Nephron (organoid): ENCODE data around the gene CARD11.

ENCODE experiments used
- H3K27ac Mint-ChIP-seq, 3 experiments: 2 replicates each; pipeline ENCODE4 v1.8.0; 2020; ENCODE audit warnings: mixed read lengths in 3 of 3, mild to moderate bottlenecking in 2 of 3, moderate library complexity in 1 of 3
- H3K27me3 Mint-ChIP-seq: 2 replicates; pipeline ENCODE4 v1.8.0; 2021; ENCODE audit warnings: low read depth, mild to moderate bottlenecking, moderate library complexity, mixed read lengths
- H3K36me3 Mint-ChIP-seq: 2 replicates; pipeline ENCODE4 v1.8.0; 2020; ENCODE audit warnings: low read depth, mixed read lengths
- H3K4me1 Mint-ChIP-seq: 2 replicates; pipeline ENCODE4 v1.8.0; 2020; ENCODE audit warnings: mixed read lengths
- H3K4me3 Mint-ChIP-seq, 3 experiments: 2 replicates each; pipeline ENCODE4 v1.8.0; 2020; ENCODE audit warnings: mild to moderate bottlenecking in 3 of 3, mixed read lengths in 3 of 3, moderate library complexity in 2 of 3
- H3K9me3 Mint-ChIP-seq: 2 replicates; pipeline ENCODE4 v1.8.0; 2020; ENCODE audit warnings: mixed read lengths
- TF ChIP-seq, protein P1 (sequence below), 3 experiments: fragments of 200-600 bp; sonication (generic); IDR thresholded peaks; one replicate each; pipeline ENCODE4 v1.5.0; 2021; ENCODE audit warnings: antibody characterized with exemption in 3 of 3; ENCODE audit not compliant: unreplicated experiment in 3 of 3

The CARD11 gene

DNA sequence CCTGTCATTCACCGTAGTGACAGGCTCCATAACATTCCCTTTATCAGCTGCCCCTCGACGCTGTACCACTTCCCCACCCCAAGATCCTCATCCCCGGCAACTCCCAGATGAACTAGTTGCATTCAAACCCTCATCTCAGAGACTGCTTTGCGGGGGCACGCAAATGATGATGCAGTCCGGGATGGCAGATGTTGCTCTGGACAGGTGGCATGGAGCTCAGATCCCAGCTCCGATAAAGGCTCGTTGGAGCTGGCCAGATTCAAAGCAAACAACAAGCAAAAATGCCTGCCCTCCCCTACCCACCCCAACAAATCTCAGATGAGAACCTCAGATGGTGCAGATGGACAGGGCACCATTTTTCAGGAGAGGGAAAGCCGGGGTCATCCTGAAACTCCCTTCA, 46.7 kb downstream of the CARD11 start:
- no peaks in the 10 kb centered on the region for H3K36me3 Mint-ChIP-seq
- peaks cover 16% of the 10 kb centered on the region for H3K27me3 Mint-ChIP-seq
- H3K9me3 Mint-ChIP-seq, result peaks cover 15% of the 10 kb centered on the region
- no peak overlapping the region for H3K4me3 Mint-ChIP-seq
- H3K4me1 Mint-ChIP-seq, result no peaks in the 10 kb centered on the region
- H3K27ac Mint-ChIP-seq, result no peak overlapping the region
- TF ChIP-seq, protein P1, sequence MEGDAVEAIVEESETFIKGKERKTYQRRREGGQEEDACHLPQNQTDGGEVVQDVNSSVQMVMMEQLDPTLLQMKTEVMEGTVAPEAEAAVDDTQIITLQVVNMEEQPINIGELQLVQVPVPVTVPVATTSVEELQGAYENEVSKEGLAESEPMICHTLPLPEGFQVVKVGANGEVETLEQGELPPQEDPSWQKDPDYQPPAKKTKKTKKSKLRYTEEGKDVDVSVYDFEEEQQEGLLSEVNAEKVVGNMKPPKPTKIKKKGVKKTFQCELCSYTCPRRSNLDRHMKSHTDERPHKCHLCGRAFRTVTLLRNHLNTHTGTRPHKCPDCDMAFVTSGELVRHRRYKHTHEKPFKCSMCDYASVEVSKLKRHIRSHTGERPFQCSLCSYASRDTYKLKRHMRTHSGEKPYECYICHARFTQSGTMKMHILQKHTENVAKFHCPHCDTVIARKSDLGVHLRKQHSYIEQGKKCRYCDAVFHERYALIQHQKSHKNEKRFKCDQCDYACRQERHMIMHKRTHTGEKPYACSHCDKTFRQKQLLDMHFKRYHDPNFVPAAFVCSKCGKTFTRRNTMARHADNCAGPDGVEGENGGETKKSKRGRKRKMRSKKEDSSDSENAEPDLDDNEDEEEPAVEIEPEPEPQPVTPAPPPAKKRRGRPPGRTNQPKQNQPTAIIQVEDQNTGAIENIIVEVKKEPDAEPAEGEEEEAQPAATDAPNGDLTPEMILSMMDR (IDR thresholded peaks at IDR 0.05; ENCODE audit: unreplicated experiment in 3 of 3), result no peak

DNA sequence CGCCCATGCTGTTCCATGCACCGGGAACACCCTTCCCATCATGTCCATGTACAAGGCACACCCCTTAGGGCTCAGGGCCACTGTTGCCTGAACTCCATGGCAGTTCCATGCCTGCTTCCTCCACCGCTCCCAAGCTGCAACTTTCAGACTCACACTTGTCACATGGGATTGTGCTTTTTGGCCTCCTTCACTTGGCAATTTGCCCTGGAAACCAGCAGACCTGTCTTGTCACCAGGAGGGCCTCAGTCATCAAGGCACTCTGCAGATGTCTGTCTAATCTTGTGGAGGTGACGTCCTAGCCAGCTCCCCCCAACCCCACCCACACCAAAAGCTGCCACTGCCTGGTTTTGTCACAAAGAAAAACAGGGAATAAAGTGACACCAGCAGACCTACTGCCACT, 47.5 kb downstream of the CARD11 start:
- H3K27me3 Mint-ChIP-seq, result peaks cover 13% of the 10 kb centered on the region
- no peaks in the 10 kb centered on the region for H3K4me1 Mint-ChIP-seq
- no peak overlapping the region for H3K27ac Mint-ChIP-seq
- TF ChIP-seq, protein P1 (IDR thresholded peaks at IDR 0.05; ENCODE audit: unreplicated experiment in 3 of 3), result no peak
- H3K9me3 Mint-ChIP-seq, result peaks cover 20% of the 10 kb centered on the region
- no peak overlapping the region for H3K4me3 Mint-ChIP-seq
- no peaks in the 10 kb centered on the region for H3K36me3 Mint-ChIP-seq

DNA sequence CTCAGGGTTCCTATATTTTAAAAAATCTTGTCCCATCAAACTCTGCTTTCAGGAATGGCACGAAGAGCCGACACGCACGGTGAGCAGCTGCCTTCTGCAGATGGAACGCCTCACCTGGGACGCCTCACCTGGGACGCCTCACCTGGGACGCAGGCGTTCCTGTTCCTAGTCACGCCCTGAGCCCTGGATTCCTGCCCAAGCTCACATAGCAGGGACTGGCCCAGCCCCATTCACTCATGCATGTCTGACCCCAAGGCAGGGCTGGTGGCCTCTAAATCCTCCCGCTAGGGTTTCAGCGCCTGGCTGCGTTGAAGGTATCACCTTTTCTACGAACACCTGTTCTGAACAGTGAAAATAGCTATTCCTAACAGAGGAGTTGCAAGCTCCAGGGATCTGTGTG, 49.8 kb downstream of the CARD11 start:
- H3K27me3 Mint-ChIP-seq, result peaks cover 10% of the 10 kb centered on the region
- H3K27ac Mint-ChIP-seq, result no peak overlapping the region
- TF ChIP-seq, protein P1 (IDR thresholded peaks at IDR 0.05; ENCODE audit: unreplicated experiment in 3 of 3), result no peak
- peaks cover 32% of the 10 kb centered on the region for H3K9me3 Mint-ChIP-seq
- H3K4me1 Mint-ChIP-seq, result no peaks in the 10 kb centered on the region
- no peaks in the 10 kb centered on the region for H3K36me3 Mint-ChIP-seq
- no peak overlapping the region for H3K4me3 Mint-ChIP-seq

DNA sequence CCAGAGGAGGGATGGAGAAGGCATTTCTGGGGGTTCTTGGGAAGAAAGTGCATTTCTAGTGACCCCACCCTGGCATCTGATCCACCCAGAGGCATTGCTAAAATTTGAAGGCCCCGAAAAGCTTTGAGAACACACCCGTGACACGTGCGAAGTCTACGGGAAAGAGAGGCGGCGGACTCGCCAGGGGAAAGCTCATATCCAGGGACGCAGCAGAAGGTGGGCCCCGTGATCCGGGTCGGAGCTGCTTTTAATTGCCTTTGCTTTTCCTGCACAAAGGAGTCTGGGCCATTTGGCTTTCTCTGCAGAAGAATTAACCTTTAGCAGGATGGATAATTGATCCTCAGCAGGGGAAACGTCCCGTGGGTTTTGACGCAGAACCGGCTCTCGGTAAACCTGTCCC, 50.3 kb downstream of the CARD11 start:
- Mint-ChIP-seq H3K36me3 (no peaks in the 10 kb centered on the region), H3K4me3 (no peak overlapping the region), H3K9me3 (peaks cover 35% of the 10 kb centered on the region), H3K27ac (no peak overlapping the region), H3K4me1 (no peaks in the 10 kb centered on the region), H3K27me3 (peaks cover 10% of the 10 kb centered on the region)
- TF ChIP-seq, protein P1 (IDR thresholded peaks at IDR 0.05; ENCODE audit: unreplicated experiment in 3 of 3), result no peak

DNA sequence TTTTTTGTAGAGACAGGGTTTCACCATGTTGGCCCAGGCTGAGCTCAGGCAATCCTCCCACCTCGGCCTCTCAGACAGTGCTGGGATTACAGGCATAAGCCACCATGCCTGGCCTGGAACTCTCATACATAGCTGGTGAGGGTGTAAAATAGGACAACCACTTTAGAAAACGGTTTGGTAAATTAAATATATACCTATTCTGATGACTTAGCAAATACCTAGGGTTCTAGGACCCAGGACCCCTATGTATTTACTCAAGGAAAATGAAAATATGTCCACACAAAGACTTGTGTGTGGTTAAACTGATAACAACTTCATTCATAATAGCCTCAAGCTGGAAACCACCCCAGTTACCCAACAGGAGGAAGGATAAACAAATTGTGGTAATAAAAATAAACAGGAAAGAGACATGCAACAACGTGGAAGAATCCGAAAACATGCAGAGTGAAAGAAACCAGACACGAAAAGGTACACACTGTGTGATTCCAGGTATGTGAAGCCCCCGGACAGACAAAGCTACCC, 52.7 kb downstream of the CARD11 start:
- Mint-ChIP-seq H3K36me3 (peaks cover 4% of the 10 kb centered on the region), H3K4me3 (no peak overlapping the region), H3K4me1 (no peaks in the 10 kb centered on the region), H3K9me3 (peaks cover 43% of the 10 kb centered on the region), H3K27me3 (peaks cover 10% of the 10 kb centered on the region), H3K27ac (no peak overlapping the region)
- TF ChIP-seq, protein P1 (IDR thresholded peaks at IDR 0.05; ENCODE audit: unreplicated experiment in 3 of 3), result no peak

DNA sequence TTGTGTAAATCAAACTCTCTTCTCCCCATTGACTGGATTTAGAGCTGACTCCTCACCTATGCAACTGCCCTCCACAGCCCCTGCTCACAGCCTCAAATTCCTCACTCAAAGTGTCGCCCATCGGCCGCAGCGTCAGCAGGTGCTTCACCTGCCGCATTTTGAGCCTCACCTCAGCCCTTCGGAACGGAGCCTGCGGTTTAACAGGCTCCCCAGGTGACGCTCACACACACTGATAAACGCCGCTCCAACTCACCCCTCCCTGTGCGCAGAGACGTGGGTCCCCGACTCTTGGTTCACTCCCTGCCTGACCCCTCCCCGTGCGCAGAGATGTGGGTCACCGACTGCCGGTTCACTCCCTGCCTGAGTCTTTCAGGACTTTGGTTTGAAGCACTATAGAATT, 57.1 kb downstream of the CARD11 start:
- H3K27ac Mint-ChIP-seq, result no peak overlapping the region
- H3K4me1 Mint-ChIP-seq, result no peaks in the 10 kb centered on the region
- TF ChIP-seq, protein P1 (IDR thresholded peaks at IDR 0.05; ENCODE audit: unreplicated experiment in 3 of 3), result no peak
- no peak overlapping the region for H3K4me3 Mint-ChIP-seq
- H3K9me3 Mint-ChIP-seq, result peaks cover 27% of the 10 kb centered on the region
- peaks cover 4% of the 10 kb centered on the region for H3K36me3 Mint-ChIP-seq
- peaks cover 11% of the 10 kb centered on the region for H3K27me3 Mint-ChIP-seq
